Astrocyte of the hippocampus (primary cell): Measurements from ENCODE around the gene TMEM101.
"Not testable (repeated sequence)": the region's sequence is repeated elsewhere in the genome, so short reads cannot be mapped to it uniquely, and the experiment has no call there.

ENCODE experiments used
- DNase-seq: peaks from one replicate; pipeline ENCODE4 v3.0.0; 2011; ENCODE audit warnings: low read depth, low spot score

The TMEM101 gene

DNA sequence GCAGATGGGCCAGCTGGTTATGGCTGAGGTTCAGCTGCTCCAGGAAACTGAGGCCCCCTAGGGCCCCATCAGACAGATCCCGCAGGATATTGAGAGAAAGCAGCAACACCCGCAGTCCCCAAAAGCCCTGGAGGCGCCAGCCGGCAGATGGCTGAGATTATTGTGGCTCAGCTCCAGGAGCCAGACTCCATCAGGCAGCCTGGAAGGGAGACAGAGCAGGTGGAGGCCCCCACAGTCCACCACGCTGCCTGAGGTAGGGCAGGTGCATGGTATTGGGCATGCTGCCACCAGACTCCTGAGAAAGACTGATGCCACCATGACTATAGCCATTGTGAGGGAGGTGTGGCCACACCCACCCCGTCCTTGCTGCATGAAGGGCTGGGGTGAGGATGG lies 9.5 kb upstream of the TMEM101 start:
- DNase-seq, result no peak

DNA sequence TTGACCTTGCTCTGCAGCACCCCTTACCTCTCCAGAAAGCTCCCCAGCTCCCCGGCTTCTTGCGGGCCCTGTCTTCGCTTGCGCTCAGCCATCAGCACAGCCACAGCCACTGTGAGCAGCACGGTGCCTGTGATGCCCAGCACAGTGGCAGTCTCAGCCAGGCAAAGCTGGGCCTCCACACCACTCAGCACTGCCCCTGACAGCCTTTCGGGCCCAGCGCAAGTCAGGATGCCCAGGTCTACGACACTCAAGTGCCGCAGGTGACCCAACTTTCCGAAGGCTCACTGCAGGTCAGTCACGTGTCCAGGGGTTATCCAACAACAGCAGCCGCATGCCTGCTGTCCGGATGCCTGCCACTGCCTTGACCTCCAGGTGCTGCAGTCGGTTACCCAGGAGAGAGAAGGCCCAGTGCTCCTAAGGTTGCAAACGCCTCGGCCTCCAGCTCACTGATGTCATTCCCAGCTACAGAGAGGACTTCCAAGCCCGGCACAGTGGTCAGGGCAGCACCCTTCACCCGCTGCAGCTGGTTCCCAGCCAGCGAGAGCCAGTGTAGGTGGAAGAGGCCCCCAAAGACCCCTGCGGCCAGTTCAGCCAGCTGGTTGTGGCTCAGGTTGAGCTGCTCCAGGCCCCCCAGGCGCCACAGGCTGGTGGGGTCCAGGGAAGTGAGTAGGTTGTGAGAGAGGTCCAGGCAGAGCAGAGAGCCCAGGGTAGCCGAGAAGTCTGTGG lies 8.9 kb upstream of the TMEM101 start:
- DNase-seq, result no peak

DNA sequence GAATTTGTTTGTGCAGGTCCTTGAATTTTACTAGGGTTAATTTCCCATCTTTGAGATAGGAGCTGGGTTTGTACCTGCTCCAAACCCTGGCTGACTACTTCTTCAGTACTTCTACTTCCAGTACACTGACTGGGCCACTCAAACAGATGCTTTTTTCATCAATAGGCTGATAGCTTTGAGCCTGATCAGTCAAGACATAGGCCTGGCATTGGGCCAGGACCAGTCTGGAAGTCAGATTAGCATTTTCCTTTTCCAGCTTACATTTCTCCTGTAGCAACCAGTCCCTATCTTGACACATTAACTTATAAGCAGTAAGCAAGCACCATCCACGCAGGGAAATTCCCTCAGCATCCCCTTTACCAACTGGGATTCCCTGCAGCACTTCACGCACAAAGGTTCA lies 7.5 kb upstream of the TMEM101 start:
- DNase-seq, result no peak

DNA sequence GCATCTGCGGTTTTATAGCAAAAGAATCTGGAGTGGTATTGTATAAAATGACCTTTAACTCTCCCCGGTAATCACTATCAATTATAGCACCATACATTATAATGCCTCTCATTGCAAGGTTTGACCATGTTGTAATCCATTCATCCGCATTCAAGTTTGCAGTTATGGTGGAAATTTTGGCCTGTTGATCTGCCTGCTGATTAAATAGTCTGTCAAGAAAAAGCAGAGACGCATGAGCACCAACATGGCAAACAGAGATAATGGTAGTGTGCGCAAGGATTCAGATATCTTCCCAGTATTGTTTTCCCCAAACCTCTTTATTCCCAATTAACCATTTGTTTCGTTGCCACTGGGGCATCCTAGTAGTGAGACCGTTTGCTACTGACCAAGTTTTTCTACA lies 6.5 kb upstream of the TMEM101 start:
- not testable (repeated sequence) for DNase-seq

DNA sequence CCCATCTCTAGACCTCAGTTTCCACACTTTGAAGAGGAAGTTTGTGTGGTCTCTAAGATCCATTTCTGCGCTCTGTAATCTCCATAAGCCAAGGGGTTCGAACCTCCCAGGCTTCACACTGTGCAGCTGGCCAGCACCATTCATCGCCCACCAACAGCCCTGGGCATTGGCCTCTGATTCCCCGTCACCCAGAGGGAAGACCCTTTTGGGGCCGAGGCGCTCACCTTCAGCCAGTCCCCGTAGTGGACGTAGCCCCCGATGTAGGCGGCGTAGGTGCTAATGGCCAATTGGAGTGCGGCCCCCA lies 678 bp downstream of the TMEM101 start:
- DNase-seq, result peak; percentile 42

- no peak for DNase-seq
Observed at GRCh38 chr17:44012874-44013273, 1.9 kb downstream of the TMEM101 start.

DNA sequence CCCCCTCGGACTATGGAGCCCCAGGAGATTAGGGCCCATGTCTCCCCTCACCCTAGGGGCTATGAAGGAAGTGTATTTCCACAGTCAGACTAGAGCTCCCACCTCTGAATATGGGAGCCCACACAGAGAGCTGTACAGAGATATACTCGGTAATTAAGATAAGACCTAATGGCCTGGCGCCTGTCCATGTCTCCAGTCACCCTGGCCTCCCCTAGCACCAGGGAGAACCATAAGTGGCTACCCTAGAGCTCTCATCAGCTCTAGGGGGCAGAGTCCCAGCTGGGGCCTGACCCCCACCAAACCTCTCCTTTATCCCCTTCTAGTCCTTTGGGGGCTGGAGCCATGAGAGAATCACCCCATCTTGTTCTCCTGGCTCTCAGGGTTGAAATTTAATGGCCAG lies 2.4 kb downstream of the TMEM101 start:
- DNase-seq, result no peak

- no peak for DNase-seq
Observed at GRCh38 chr17:44011876-44012275, 2.9 kb downstream of the TMEM101 start.

DNA sequence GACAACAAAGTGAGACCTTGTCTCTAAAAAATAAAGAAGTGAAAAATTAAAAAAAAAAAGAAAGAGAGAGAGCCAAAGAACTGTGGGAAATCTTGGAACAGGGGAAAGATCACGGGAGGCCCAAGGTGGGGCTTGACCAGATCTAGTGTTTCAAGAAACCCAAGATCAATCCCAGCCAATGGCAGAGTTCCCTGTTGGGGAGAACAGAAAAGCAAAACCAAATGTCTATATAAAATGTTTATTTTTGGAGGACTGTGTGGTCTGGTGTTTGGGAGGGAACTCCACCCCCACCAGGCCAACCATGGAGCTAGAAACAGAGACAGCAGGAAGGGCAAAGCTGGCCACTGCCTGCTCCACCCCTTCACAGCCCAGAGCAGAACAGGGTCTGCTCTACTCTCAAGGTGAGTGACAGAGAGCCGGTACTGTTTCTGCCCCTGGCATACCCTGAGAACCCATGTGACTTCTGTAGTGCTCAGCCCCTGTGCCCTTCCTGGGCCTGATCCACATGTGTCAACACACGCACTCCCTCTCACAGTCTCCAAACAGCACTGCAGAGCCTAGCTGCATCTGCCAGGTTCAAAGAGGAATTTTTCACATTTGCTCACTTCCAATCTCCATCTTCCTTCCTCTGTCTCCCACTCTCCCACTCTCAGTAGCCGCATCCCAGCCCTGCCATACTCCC lies 3.7 kb downstream of the TMEM101 start:
- no peak for DNase-seq

DNA sequence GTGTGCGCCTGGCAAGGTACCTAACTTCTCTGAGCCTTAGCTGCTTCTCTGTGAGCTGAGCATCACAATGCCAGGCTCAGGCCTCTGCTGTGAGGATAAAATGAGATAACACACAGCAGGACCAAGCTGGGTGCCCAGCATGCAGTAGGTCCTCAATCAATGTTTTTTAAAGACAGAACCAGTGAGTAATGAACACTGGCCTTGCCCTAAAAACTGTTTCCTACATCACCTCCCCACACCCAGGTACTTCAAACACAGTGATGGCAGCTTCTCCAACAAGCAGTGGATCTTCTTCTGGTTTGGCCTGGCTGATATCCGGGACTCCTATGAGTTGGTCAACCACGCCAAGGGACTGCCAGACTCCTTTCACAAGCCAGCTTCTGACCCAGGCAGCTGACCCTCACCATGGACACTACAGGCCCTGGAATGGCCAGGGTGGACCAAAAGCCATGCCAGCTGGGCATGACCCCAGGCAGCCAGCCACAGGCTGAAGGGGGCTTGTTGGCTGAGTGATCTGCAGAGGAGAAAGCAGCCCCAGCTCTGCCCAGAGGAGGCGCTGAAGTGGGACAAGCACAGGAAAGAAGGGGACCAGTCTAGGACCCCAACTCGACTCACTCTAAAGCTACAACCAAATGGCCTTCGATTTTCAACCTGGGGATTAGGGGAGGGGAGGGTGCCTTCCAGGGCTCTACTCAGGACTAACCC lies 6.4 kb downstream of the TMEM101 start:
- no peak for DNase-seq

DNA sequence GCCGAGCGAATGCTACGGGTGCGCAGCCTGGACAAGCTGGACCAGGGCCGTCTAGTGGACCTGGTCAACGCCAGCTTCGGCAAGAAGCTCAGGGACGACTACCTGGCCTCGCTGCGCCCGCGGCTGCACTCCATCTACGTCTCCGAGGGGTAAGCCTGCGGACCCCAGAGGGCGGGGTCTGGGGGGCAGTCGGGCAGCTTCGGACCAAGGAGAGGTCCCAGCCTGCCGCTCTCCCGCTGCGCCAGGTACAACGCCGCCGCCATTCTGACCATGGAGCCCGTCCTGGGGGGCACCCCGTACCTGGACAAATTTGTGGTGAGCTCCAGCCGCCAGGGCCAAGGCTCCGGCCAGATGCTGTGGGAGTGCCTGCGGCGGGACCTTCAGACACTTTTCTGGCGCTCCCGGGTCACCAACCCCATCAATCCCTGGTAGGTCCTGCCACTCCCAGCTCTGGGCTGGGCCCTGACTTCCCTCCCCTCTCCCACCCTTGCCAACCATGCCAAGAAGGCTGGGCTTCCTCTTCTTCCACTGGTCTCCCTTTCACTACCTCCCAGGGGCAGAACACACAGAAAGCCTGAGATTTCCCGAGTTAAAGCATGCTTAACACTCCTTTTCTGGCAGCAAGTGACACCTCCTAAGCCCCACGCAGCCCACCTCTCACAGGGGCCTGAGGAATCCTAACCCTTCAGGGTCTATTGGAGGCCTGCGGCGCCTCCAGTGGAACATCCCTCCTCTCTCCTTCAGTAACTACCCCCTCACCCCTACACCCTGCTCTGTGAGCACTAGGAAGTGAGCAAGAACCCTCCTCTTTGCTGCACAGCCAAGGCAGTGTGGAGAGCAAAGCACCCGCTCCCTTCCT lies 7.2 kb downstream of the TMEM101 start:
- peak; percentile 65 for DNase-seq

GRCh38 chr17:44006598-44007345 lies 8.0 kb downstream of the TMEM101 start:
- peak; percentile 99 for DNase-seq

DNA sequence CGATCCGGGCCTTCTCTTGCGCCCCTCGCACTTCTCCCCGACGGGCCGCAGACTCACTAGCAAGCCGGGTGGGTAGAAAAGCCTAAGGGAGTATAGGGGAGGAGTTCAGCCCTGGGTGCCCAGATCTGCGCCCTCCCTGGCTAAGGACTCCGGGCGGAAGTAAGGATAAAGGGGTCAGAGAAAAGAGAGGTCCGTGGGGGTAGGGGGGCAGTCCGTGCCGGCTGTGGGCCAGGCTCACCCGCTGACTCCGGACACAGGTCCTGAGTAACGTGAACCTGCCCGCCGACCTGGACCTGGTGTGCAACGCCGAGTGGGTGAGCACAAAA lies 8.5 kb downstream of the TMEM101 start:
- DNase-seq, result no peak

- peak; percentile 45 for DNase-seq
Observed at GRCh38 chr17:44005527-44006271, 9.1 kb downstream of the TMEM101 start.

- peak; percentile 38 for DNase-seq
Observed at GRCh38 chr17:44004761-44005526, 9.8 kb downstream of the TMEM101 start.

- DNase-seq, result peak; percentile 30
Observed at GRCh38 chr17:44004077-44004760, 10.5 kb downstream of the TMEM101 start, which contains the start of gene NAGS. TSS of gene NAGS (plus strand) at chr17:44004622. CDS start at chr17:44004664, 42 bp downstream.

DNA sequence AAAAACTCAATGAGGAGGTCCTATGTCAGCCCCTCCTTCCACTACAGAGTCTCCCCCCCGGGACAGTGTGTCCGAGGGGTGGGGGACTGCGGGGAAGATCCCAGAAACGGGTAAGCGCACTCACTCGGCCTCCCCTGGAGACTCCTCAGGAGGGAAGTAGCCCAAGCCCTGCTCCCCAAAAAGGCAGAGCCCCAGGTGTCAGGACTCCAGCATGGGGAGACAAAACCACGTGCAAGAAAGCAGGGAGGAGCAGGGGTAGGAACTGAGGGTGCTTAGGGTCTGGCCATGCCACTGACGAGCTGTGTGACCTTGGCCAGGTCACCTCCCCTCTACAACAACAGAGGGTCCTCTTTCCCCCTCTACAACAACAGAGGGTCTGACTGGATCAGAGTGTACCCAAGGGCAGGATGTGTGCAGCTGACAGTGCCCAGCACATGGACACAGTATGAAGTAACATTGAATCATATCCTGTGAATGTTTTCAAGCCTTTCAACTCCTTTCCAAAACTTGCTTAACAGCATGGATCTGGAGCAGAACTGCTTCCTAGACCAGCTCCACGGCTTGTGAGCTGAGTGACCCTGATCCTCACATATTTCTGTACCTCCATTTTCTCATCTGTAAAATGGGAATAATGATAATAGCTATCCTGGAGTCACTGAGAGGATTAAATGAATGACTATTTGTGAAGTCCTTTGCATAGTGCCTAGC lies 12.5 kb downstream of the TMEM101 start:
- no peak for DNase-seq

DNA sequence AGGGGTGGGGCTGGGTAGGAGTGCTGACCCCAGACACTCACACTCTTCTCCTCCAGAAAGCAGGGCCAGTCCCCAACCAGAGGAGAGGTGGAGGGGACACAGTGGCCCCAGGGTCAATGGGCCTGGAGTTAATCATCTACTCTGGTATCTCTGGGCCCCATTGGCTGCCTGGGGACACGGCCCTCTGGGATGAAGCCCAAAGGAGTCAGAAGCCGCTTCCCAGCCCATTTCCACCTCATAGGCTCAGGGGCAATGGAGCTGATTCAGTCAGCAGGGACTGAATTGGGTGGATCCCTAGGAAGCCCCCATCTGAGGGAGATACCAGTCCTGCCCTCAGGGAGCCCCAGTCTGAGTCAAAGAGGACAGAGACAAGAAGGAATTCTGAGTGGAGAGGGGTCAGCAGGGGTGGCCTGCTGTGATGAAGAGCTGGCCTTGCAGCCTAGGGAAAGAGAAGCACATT lies 13.3 kb downstream of the TMEM101 start:
- no peak for DNase-seq
